GM23338 (cell line): Measurements from ENCODE around the gene GRM4. TPM values are rescaled to one million over a fixed set of nuclear protein-coding genes. Genes with fewer than 3 reads are reported as not detected.

ENCODE experiments used
- ATAC-seq: fragments of 200-7000 bp; cut with Tn5 transposase; 3 replicates; pipeline ENCODE4 v1.9.1; 2020
- DNase-seq: peaks from one replicate; pipeline ENCODE4 v3.0.0-alpha.2; 2015; ENCODE audit warnings: low spot score
- H2AFZ ChIP-seq: fragments of 200-600 bp; sonication (generic); 2 replicates; pipeline ENCODE4 v1.8.0; 2016; ENCODE audit warnings: antibody characterized with exemption, mild to moderate bottlenecking, moderate library complexity
- H3F3A ChIP-seq: fragments of 200-600 bp; sonication (generic); replicated peaks from 2 replicates; pipeline ENCODE4 v1.8.0; 2017; ENCODE audit warnings: antibody characterized with exemption, mixed run types, low read depth
- H3K27ac ChIP-seq: fragments of 200-600 bp; sonication (generic); 2 replicates; pipeline ENCODE4 v1.6.1; 2016; ENCODE audit warnings: low read depth
- H3K27me3 ChIP-seq: fragments of 200-600 bp; sonication (generic); 2 replicates; pipeline ENCODE4 v1.8.0; 2016; ENCODE audit warnings: mild to moderate bottlenecking, mixed run types, moderate library complexity; ENCODE audit not compliant: insufficient read depth
- H3K36me3 ChIP-seq: fragments of 200-600 bp; sonication (generic); 2 replicates; pipeline ENCODE4 v1.8.0; 2016; ENCODE audit warnings: mild to moderate bottlenecking; ENCODE audit not compliant: insufficient read depth
- H3K4me1 ChIP-seq: fragments of 200-600 bp; sonication (generic); 2 replicates; pipeline ENCODE4 v1.8.0; 2016; ENCODE audit warnings: mild to moderate bottlenecking, moderate library complexity; ENCODE audit not compliant: insufficient read depth
- H3K4me2 ChIP-seq: fragments of 200-600 bp; sonication (generic); 2 replicates; pipeline ENCODE4 v1.7.1; 2017; ENCODE audit warnings: mixed run types
- H3K4me3 ChIP-seq: fragments of 200-600 bp; sonication (generic); 2 replicates; pipeline ENCODE4 v1.6.1; 2016; ENCODE audit warnings: mixed run types
- H3K79me2 ChIP-seq: fragments of 200-600 bp; sonication (generic); replicated peaks from 2 replicates; pipeline ENCODE4 v1.8.0; 2017; ENCODE audit warnings: mild to moderate bottlenecking; ENCODE audit not compliant: insufficient read depth
- H3K9me2 ChIP-seq: fragments of 200-600 bp; sonication (generic); 2 replicates; pipeline ENCODE4 v1.8.0; 2017; ENCODE audit not compliant: insufficient read depth
- H4K20me1 ChIP-seq: fragments of 200-600 bp; sonication (generic); replicated peaks from 2 replicates; pipeline ENCODE4 v1.8.0; 2017; ENCODE audit warnings: mild to moderate bottlenecking; ENCODE audit not compliant: insufficient read depth
- H3K27ac Mint-ChIP-seq: 2 replicates; pipeline ENCODE4 v1.8.0; 2020; ENCODE audit warnings: inconsistent platforms, mild to moderate bottlenecking, moderate library complexity, mixed read lengths
- H3K27me3 Mint-ChIP-seq: 3 replicates; pipeline ENCODE4 v1.8.0; 2022; ENCODE audit warnings: low read depth, mild to moderate bottlenecking, moderate library complexity, mixed read lengths, inconsistent platforms; ENCODE audit not compliant: insufficient read depth, poor library complexity
- H3K36me3 Mint-ChIP-seq: 3 replicates; pipeline ENCODE4 v1.8.0; 2021; ENCODE audit warnings: low read depth, mild to moderate bottlenecking, inconsistent platforms, moderate library complexity, mixed read lengths
- H3K4me1 Mint-ChIP-seq: 3 replicates; pipeline ENCODE4 v1.8.0; 2020; ENCODE audit warnings: mild to moderate bottlenecking, inconsistent platforms, mixed read lengths
- H3K4me3 Mint-ChIP-seq: 3 replicates; pipeline ENCODE4 v1.8.0; 2021; ENCODE audit warnings: moderate library complexity, mild to moderate bottlenecking, inconsistent platforms, mixed read lengths
- H3K9me3 Mint-ChIP-seq: 3 replicates; pipeline ENCODE4 v1.8.0; 2020; ENCODE audit warnings: moderate library complexity, mild to moderate bottlenecking, inconsistent platforms, mixed read lengths
- CREB1 ChIP-seq: fragments of 250-450 bp; sonication (Bioruptor Pico); IDR thresholded peaks from 2 replicates; pipeline ENCODE4 v1.5.0; 2020; ENCODE audit warnings: low read depth, mild to moderate bottlenecking, moderate library complexity
- CTCF ChIP-seq, 2 experiments: fragments of 200-600 bp in 1 of 2; sonication (generic) in 1 of 2; conservative IDR thresholded peaks; 2 replicates each; pipeline versions ENCODE4 v1.5.1 to v1.6.1; 2016 to 2017; ENCODE audit warnings: antibody characterized with exemption in 2 of 2, low read depth in 2 of 2, mild to moderate bottlenecking in 2 of 2, moderate library complexity in 1 of 2
- EZH2 ChIP-seq: fragments of 200-600 bp; sonication (generic); IDR thresholded peaks from one replicate; pipeline ENCODE4 v1.8.0; 2017; ENCODE audit warnings: antibody characterized with exemption, mild to moderate bottlenecking, low read depth; ENCODE audit not compliant: unreplicated experiment
- POLR2AphosphoS5 ChIP-seq: IDR thresholded peaks from 2 replicates; pipeline ENCODE4 v1.6.1; 2016; ENCODE audit warnings: antibody characterized with exemption, low read depth
- REST ChIP-seq: IDR thresholded peaks from one replicate; pipeline ENCODE4 v1.6.1; 2018; ENCODE audit warnings: antibody characterized with exemption; ENCODE audit not compliant: unreplicated experiment
- ZNF114 ChIP-seq: fragments of 250-450 bp; sonication (Bioruptor Pico); IDR thresholded peaks from 2 replicates; pipeline ENCODE4 v1.5.0; 2020; ENCODE audit warnings: mild to moderate bottlenecking, moderate library complexity
- polyA plus RNA-seq: library from polyadenylated mRNA; unstranded; fragments of >200 nt; fragmentation: Nextera tagmentation; extraction: Ambion mirVana; gene quantifications from 2 replicates; pipeline ENCODE4 v1.2.1, GENCODE V29; 2016
- total RNA-seq: library from RNA; depleted of rRNA; stranded (reverse); fragments of >200 nt; shearing (Covaris generic); gene quantifications from 2 replicates; pipeline ENCODE4 v1.2.3, GENCODE V29; 2014
- TF ChIP-seq, protein P1 (sequence below): fragments of 250-450 bp; sonication (Bioruptor Pico); IDR thresholded peaks from 2 replicates; pipeline ENCODE4 v1.5.0; 2020; ENCODE audit warnings: mild to moderate bottlenecking, moderate library complexity

Gene GRM4
- total and polyA plus RNA-seq, 2 experiments from 2014 or later = 7.0 to 30.6 TPM

DNA sequence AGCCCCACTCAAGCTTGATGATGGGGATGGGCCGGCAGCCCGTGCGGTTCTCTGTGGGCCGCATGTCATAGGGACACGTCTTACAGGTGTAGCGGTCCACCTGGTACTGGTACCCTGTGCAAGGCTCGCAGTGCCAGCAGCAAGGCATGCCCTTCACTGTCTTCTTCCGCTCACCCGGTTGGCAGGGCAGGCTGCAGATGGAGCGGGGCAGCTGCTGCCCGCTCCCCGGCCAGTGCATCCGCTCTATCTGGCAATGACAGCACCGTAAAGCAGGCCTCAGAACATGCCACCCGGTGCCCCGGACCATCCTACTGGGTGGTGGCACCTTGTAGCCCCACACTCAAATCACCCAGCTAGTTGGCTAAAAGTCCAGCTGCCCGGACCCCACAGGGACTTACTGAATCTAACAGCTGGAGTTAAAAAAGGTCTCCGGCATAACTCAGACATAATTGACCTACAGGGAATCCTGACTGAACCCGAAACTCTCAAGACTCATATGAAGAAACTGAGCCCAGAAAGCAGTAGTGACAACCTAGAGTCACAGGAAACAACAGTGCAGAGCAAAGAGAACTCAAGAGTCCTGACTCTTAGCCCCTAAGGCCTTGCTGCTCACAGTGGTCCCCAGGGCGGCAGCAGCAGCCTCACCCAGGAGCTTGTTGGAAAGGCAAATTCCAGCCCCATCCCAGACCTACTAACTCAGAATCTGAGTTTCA lies 109.4 kb downstream of the GRM4 start:
- ATAC-seq (no peak), DNase-seq (no peak)
- H3F3A ChIP-seq = no peaks in the 10 kb centered on the region
- no peaks in the 10 kb centered on the region for H4K20me1 ChIP-seq
- H3K9me3 Mint-ChIP-seq = no peaks in the 10 kb centered on the region; the same call in 2 of the 3 replicates
- H3K4me3 ChIP-seq = no peak overlapping the region
- H3K4me3 Mint-ChIP-seq = no peak overlapping the region
- H2AFZ ChIP-seq = no peak overlapping the region
- no peaks in the 10 kb centered on the region for H3K36me3 ChIP-seq
- H3K27ac Mint-ChIP-seq = no peak overlapping the region
- H3K79me2 ChIP-seq = no peaks in the 10 kb centered on the region
- H3K4me1 ChIP-seq = no peaks in the 10 kb centered on the region
- TF ChIP-seq EZH2 = no peak
- TF ChIP-seq REST = no peak
- TF ChIP-seq CREB1 = no peak
- no peaks in the 10 kb centered on the region for H3K27me3 ChIP-seq
- no peaks in the 10 kb centered on the region for H3K9me2 ChIP-seq
- H3K4me2 ChIP-seq = no peak overlapping the region
- H3K36me3 Mint-ChIP-seq = peaks cover 9% of the 10 kb centered on the region; the same call in 2 of the 3 replicates
- H3K27ac ChIP-seq = no peak overlapping the region
- peaks cover 5% of the 10 kb centered on the region; the same call in 1 of the 3 replicates for H3K4me1 Mint-ChIP-seq
- peaks cover 10% of the 10 kb centered on the region for H3K27me3 Mint-ChIP-seq

- Histone ChIP-seq H3K36me3 (no peaks in the 10 kb centered on the region), H4K20me1 (no peaks in the 10 kb centered on the region), H3K27ac (no peak overlapping the region), H3K4me2 (no peak overlapping the region), H3F3A (no peaks in the 10 kb centered on the region), H2AFZ (no peak overlapping the region), H3K27me3 (no peaks in the 10 kb centered on the region), H3K9me2 (no peaks in the 10 kb centered on the region), H3K79me2 (no peaks in the 10 kb centered on the region), H3K4me1 (no peaks in the 10 kb centered on the region), H3K4me3 (no peak overlapping the region)
- DNase-seq (no peak), ATAC-seq (no peak)
- Mint-ChIP-seq H3K4me1 (peaks cover 5% of the 10 kb centered on the region; the same call in 1 of the 3 replicates), H3K9me3 (no peaks in the 10 kb centered on the region; the same call in 2 of the 3 replicates), H3K27me3 (peaks cover 10% of the 10 kb centered on the region), H3K4me3 (no peak overlapping the region), H3K36me3 (peaks cover 9% of the 10 kb centered on the region; the same call in 2 of the 3 replicates), H3K27ac (no peak overlapping the region)
- TF ChIP-seq CTCF (conservative IDR thresholded peaks at IDR 0.05; ENCODE audit: low read depth in 2 of 2) = no peak
- TF ChIP-seq, protein P1, sequence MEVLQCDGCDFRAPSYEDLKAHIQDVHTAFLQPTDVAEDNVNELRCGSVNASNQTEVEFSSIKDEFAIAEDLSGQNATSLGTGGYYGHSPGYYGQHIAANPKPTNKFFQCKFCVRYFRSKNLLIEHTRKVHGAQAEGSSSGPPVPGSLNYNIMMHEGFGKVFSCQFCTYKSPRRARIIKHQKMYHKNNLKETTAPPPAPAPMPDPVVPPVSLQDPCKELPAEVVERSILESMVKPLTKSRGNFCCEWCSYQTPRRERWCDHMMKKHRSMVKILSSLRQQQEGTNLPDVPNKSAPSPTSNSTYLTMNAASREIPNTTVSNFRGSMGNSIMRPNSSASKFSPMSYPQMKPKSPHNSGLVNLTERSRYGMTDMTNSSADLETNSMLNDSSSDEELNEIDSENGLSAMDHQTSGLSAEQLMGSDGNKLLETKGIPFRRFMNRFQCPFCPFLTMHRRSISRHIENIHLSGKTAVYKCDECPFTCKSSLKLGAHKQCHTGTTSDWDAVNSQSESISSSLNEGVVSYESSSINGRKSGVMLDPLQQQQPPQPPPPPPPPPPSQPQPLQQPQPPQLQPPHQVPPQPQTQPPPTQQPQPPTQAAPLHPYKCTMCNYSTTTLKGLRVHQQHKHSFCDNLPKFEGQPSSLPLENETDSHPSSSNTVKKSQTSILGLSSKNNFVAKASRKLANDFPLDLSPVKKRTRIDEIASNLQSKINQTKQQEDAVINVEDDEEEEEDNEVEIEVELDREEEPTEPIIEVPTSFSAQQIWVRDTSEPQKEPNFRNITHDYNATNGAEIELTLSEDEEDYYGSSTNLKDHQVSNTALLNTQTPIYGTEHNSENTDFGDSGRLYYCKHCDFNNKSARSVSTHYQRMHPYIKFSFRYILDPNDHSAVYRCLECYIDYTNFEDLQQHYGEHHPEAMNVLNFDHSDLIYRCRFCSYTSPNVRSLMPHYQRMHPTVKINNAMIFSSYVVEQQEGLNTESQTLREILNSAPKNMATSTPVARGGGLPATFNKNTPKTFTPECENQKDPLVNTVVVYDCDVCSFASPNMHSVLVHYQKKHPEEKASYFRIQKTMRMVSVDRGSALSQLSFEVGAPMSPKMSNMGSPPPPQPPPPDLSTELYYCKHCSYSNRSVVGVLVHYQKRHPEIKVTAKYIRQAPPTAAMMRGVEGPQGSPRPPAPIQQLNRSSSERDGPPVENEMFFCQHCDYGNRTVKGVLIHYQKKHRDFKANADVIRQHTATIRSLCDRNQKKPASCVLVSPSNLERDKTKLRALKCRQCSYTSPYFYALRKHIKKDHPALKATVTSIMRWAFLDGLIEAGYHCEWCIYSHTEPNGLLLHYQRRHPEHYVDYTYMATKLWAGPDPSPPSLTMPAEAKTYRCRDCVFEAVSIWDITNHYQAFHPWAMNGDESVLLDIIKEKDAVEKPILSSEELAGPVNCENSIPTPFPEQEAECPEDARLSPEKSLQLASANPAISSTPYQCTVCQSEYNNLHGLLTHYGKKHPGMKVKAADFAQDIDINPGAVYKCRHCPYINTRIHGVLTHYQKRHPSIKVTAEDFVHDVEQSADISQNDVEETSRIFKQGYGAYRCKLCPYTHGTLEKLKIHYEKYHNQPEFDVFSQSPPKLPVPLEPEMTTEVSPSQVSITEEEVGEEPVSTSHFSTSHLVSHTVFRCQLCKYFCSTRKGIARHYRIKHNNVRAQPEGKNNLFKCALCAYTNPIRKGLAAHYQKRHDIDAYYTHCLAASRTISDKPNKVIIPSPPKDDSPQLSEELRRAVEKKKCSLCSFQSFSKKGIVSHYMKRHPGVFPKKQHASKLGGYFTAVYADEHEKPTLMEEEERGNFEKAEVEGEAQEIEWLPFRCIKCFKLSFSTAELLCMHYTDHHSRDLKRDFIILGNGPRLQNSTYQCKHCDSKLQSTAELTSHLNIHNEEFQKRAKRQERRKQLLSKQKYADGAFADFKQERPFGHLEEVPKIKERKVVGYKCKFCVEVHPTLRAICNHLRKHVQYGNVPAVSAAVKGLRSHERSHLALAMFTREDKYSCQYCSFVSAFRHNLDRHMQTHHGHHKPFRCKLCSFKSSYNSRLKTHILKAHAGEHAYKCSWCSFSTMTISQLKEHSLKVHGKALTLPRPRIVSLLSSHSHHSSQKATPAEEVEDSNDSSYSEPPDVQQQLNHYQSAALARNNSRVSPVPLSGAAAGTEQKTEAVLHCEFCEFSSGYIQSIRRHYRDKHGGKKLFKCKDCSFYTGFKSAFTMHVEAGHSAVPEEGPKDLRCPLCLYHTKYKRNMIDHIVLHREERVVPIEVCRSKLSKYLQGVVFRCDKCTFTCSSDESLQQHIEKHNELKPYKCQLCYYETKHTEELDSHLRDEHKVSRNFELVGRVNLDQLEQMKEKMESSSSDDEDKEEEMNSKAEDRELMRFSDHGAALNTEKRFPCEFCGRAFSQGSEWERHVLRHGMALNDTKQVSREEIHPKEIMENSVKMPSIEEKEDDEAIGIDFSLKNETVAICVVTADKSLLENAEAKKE (CRISPR knock-in tag) = no peak
- TF ChIP-seq CREB1 = no peak
- no peak for TF ChIP-seq POLR2AphosphoS5
- no peak for TF ChIP-seq ZNF114 (CRISPR knock-in tag)
These were observed 110.1 kb downstream of the GRM4 start for GRCh38 chr6:34035704-34036356.
